Measurements from ENCODE around the gene CELSR1.

CELSR1 gene

GRCh38 chr22:46574993-46575910 is 37.8 kb upstream of the CELSR1 start:
- no peak for DNase-seq

GRCh38 chr22:46574438-46574992 is 37.1 kb upstream of the CELSR1 start:
- no peak for DNase-seq

GRCh38 chr22:46573781-46574437 is 36.5 kb upstream of the CELSR1 start:
- DNase-seq: no peak

- no peak for DNase-seq
Observed at GRCh38 chr22:46572911-46573780, 35.7 kb upstream of the CELSR1 start.

GRCh38 chr22:46571642-46572250 is 34.3 kb upstream of the CELSR1 start:
- no peak for DNase-seq

- DNase-seq: no peak
Observed at GRCh38 chr22:46569848-46570695, 32.7 kb upstream of the CELSR1 start.

GRCh38 chr22:46569055-46569847 is 31.8 kb upstream of the CELSR1 start:
- DNase-seq: no peak

- no peak for DNase-seq
Observed at GRCh38 chr22:46568102-46568809, 30.8 kb upstream of the CELSR1 start.

- no peak for DNase-seq
Observed at GRCh38 chr22:46567471-46567870, 30.1 kb upstream of the CELSR1 start.

- no peak for DNase-seq
Observed at GRCh38 chr22:46564084-46564714, 26.8 kb upstream of the CELSR1 start.

- DNase-seq: peak; percentile 82
Observed at GRCh38 chr22:46563381-46564083, 26.1 kb upstream of the CELSR1 start.

- no peak for DNase-seq
Observed at GRCh38 chr22:46561435-46561905, 24.1 kb upstream of the CELSR1 start.

- no peak for DNase-seq
Observed at GRCh38 chr22:46560696-46561295, 23.4 kb upstream of the CELSR1 start.

- no peak for DNase-seq
Observed at GRCh38 chr22:46557736-46558480, 20.5 kb upstream of the CELSR1 start.

- no peak for DNase-seq
Observed at GRCh38 chr22:46556775-46557174, 19.4 kb upstream of the CELSR1 start.

GRCh38 chr22:46553189-46553588 is 15.8 kb upstream of the CELSR1 start:
- DNase-seq: no peak

- DNase-seq: no peak
Observed at GRCh38 chr22:46551996-46552395, 14.6 kb upstream of the CELSR1 start.

All from stimulated activated CD4-positive, alpha-beta T cell treated with anti-CD3 and anti-CD28 coated beads, Interleukin-4, amount 100 ng/mL, for 1 hour (primary cell).